Brain pericyte (primary cell): Measurements from ENCODE around the gene TRMU.

Source experiments
- DNase-seq: peaks from one replicate; pipeline ENCODE4 v3.0.0-alpha.2; 2012; ENCODE audit warnings: low read depth, low spot score

TRMU gene

GRCh38 chr22:46368871-46369715 lies 33.6 kb downstream of the TRMU start:
- no peak for DNase-seq

GRCh38 chr22:46369716-46370583 lies 34.4 kb downstream of the TRMU start:
- no peak for DNase-seq

GRCh38 chr22:46370584-46371291 lies 35.2 kb downstream of the TRMU start:
- DNase-seq = no peak

- no peak for DNase-seq
Measured at GRCh38 chr22:46371623-46372226, 36.2 kb downstream of the TRMU start.

GRCh38 chr22:46372686-46373085 lies 37.2 kb downstream of the TRMU start:
- DNase-seq = no peak

GRCh38 chr22:46373159-46373558 lies 37.6 kb downstream of the TRMU start:
- no peak for DNase-seq

- no peak for DNase-seq
Measured at GRCh38 chr22:46373921-46374662, 38.6 kb downstream of the TRMU start.

- no peak for DNase-seq
Measured at GRCh38 chr22:46374663-46375474, 39.4 kb downstream of the TRMU start.

GRCh38 chr22:46376111-46376510 lies 40.6 kb downstream of the TRMU start:
- DNase-seq = no peak

- no peak for DNase-seq
Measured at GRCh38 chr22:46376908-46377524, 41.5 kb downstream of the TRMU start.

- no peak for DNase-seq
Measured at GRCh38 chr22:46377525-46378425, 42.3 kb downstream of the TRMU start.

GRCh38 chr22:46378426-46379065 lies 43.0 kb downstream of the TRMU start:
- DNase-seq = no peak

GRCh38 chr22:46379066-46379930 lies 43.8 kb downstream of the TRMU start:
- DNase-seq = no peak

GRCh38 chr22:46380069-46380468 lies 44.6 kb downstream of the TRMU start:
- no peak for DNase-seq

- DNase-seq = no peak
Measured at GRCh38 chr22:46380581-46380980, 45.1 kb downstream of the TRMU start.

GRCh38 chr22:46381142-46381541 lies 45.6 kb downstream of the TRMU start:
- DNase-seq = no peak

GRCh38 chr22:46381731-46382130 lies 46.2 kb downstream of the TRMU start:
- no peak for DNase-seq
